HG03159 (cell line): Measurements from ENCODE around the gene FAM163B.

Experiments
- ATAC-seq: cut with Tn5 transposase; IDR thresholded peaks from one replicate; pipeline ENCODE4 v1.9.1; 2021; ENCODE audit warnings: mild to moderate bottlenecking, moderate library complexity; ENCODE audit not compliant: unreplicated experiment

The FAM163B gene

DNA sequence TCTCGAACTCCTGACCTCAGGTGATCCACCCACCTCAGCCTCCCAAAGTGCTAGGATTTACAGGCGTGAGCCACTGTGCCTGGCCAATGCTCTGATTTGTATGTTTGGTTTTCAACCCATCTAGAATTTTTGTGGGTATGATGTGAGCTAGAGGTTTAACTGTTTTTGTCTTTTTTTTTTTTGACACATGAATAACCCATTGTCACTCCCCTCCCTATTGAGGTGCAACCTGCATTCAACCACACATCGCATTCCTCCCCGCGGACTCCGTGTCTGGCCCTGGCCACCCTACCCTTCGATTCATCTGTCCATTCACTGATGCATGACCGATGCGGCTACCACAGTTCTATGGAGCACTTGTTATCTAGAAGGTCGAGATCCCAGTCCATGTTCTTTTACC is 9.5 kb upstream of the FAM163B start:
- no peak for ATAC-seq

GRCh38 chr9:133616643-133617405 is 7.6 kb upstream of the FAM163B start:
- no peak for ATAC-seq

DNA sequence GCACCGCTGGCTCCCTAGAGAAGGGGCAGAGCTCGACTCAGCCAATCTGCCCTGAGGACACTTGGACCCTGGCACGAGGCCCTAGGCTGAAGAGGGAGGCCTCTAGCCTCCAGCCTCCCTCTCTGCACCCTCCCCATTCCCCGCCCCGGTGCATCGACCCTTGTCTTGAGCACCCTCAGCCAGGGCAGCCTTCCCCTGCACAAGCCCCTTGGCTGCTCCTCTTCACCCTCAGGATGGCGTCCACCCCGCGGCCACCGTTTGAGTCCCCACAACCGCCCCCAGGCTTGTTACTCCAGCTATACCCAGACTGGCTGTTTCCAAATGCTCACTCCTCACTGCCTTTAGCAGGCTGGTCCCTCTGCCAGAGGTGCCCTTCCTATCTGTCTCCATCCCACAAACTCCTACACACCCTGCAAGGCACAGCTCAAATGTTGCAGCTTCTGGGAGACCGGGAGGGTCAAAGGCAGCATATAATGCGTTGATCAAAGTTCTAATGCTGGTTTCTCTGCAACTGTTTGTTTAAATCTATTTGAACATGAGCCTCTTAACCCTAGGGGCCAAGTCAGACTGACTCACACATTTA is 6.5 kb upstream of the FAM163B start:
- no peak for ATAC-seq

GRCh38 chr9:133615186-133615585 is 6.0 kb upstream of the FAM163B start:
- ATAC-seq = no peak

DNA sequence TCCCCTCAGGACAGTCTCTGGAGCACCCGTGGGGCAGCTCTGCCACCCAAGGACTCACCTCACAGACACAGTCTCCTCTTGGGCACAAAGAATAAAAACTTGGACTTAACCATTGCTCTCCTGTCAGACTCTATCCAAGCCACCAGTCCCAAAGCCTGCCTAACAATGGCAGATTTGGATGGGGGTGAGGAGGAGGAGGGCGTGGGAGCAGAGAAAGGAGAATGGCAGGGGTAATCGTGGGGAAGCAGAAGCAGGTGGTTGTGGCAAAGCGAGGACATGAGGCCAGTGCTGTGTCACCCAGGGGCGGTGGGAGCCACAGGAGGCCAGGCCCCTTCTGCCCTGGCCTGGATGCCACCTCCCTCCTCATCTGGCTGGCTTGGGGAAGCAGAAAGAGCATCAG is 5.5 kb upstream of the FAM163B start:
- no peak for ATAC-seq

DNA sequence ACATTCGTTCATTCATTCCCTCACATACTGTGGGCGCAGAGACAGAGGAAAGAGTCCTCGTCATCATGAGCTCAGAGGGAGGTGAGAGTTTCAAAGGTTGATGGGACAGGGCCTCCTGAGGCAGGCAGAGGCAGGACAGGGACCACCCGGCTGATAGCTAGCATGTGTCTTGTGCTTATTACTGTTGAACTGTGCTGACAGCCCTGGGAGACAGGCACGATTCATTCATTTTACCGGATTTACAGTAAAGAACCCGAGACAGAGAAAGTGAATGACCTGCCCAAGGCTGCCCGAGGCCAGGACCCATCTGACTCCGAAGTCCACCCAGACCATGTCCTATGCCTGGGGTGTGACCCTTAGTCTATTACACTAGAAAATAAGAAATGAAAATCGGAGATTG is 4.9 kb upstream of the FAM163B start:
- no peak for ATAC-seq

GRCh38 chr9:133613432-133613831 is 4.2 kb upstream of the FAM163B start:
- no peak for ATAC-seq

- ATAC-seq = no peak
Observed at GRCh38 chr9:133612816-133613215, 3.6 kb upstream of the FAM163B start.

- no peak for ATAC-seq
Observed at GRCh38 chr9:133612051-133612450, 2.9 kb upstream of the FAM163B start.

DNA sequence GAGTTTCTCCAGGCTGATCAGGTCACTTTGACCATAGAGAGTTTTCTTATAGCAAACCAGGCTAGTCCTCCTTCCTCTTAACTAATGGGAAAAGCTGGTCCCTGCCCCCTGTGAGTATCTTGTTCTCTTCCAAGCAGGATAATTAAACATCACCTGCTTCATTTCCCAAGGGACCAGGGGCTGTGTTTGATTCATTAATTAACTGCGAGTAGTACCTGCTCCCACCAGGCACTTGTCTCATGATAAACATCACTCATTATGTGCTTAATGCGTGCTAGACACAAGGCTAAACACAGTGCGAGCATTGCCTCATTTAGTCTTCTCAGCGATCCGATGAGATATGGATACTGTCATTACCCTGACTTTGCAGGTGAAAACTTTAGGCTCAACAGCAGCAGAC is 1.7 kb upstream of the FAM163B start:
- no peak for ATAC-seq

DNA sequence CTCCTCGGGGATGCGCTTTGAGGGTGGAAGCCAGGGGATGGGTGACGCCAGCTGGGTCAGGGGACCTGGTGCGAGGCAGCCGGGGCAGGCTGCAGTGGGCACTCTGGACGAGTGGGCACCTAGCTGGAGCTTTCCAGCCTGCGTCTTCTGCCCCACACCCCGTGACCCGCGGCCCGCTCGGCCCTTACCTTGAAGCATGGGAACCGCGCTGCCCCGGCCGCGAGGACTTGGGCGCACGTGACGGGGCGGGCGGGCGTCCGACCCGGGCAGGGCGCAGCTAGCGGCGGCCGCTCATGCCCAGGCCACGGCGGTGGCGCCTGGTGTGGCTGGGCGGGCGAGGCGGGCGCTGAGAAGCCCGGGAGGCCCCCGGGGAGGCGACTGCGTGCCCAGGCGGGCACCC is 300 bp downstream of the FAM163B start:
- no peak for ATAC-seq

- no peak for ATAC-seq
Observed at GRCh38 chr9:133608382-133608781, 807 bp downstream of the FAM163B start.

DNA sequence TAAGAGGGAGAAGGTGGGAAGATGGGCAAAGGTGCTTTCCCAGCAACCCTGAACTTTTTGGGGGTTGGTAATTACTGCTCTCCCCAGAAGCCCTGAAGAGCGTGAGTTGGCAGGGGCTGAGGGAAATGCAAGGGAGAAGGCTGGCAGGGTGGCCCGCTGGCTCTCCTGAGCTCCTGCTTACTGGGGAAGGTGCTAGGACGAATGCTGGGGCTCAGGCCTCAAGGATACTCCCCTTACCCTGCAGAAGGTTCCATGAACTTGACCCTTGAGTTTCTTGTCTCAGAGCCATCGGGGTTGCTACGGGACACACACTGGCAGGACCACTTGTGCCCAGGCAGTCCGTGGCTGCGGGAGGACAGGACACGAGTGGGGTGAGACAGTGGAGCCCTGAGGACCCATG is 1.2 kb downstream of the FAM163B start:
- ATAC-seq = no peak

GRCh38 chr9:133607381-133607780 is 1.8 kb downstream of the FAM163B start:
- no peak for ATAC-seq

- ATAC-seq = no peak
Observed at GRCh38 chr9:133606708-133607025, 2.5 kb downstream of the FAM163B start.

GRCh38 chr9:133605856-133606707 is 3.1 kb downstream of the FAM163B start:
- no peak for ATAC-seq

DNA sequence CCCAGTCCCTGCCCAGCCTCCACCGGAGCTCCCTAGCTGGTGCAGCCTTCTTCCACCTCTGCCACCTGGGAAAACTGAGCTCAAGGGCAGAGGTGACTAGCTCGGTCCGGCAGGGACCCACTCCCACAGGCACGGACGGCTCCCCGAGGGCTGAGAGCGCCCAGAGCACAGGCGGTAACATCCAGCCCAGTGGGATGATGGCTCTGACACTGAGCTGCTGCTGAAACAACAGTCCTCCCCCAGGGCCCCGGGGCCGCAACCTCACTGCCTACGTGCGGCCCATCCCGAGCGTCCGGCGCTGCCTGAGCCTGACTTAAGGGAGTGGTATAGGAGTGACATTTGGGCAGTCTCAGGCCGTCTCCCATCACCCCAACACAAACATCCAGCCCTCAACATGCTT is 3.7 kb downstream of the FAM163B start:
- no peak for ATAC-seq

- ATAC-seq = no peak
Observed at GRCh38 chr9:133604856-133605255, 4.3 kb downstream of the FAM163B start.

DNA sequence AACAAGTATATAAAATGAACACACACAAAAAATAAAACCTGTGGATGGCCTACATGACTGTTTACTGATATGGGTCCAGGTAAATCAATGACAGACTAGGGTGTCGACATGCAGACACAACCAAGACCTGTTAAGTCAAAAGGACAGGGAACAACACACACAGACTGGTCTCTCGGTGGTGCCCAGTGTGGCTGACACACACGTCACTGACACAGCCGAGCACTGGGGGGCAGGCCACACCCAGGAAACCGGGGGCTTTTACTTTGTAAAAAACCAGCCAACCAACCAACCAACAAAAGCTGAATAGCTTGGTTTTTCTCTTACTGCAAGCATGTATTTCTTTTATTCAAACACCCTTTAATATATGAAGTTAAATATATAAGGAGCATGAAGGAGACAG is 5.0 kb downstream of the FAM163B start:
- ATAC-seq = no peak

- no peak for ATAC-seq
Observed at GRCh38 chr9:133603135-133603927, 5.9 kb downstream of the FAM163B start.

DNA sequence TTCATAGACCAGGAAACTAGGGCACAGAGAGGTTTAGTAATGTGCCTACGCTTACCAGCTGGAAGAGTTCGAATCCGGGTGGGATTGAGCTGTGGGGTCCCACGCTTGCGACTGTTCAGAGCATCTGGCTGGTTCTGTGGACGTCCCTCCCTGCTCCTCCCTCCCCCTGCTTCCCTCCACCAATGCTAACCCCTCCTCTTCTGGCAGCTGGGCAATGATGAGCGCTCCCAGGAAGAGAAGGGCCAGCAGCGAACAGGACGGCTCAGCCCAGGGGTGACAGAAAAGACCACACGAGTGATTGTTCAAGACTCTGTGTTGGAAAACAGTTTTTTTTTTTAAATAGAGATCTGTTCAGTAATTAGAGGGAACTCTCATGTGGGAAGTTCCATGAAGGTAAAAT is 6.9 kb downstream of the FAM163B start:
- ATAC-seq = no peak
